Measurements from ENCODE around the gene TASP1.

GRCh38 chr20:13659288-13659687 is 20.6 kb upstream of the TASP1 start:
- no peak for TF ChIP-seq EZH2 (IDR thresholded peaks at IDR 0.05; ENCODE audit: borderline replicate concordance, low read depth, low read length, severe bottlenecking)
- TF ChIP-seq CTCF (IDR thresholded peaks at IDR 0.05; ENCODE audit: borderline replicate concordance, extremely low read depth, low read length, poor library complexity, severe bottlenecking) = no peak

All from DND-41 (cell line).